ENCODE data around the gene ATP5F1E. TPM values are rescaled to one million over a fixed set of nuclear protein-coding genes. Genes with fewer than 3 reads are reported as not detected.

Gene ATP5F1E
- total RNA-seq, 1 donor from 2014 or later, result 134 TPM

GRCh38 chr20:59039233-59039632, 7.1 kb upstream of the ATP5F1E start:
- peaks cover 41% of the 10 kb centered on the region for H3K36me3 ChIP-seq
- no peak overlapping the region for H3K27ac ChIP-seq (replicated peaks)
- H3K9me3 ChIP-seq (replicated peaks), result no peaks in the 10 kb centered on the region
- intact Hi-C loops (cut with micrococcal nuclease), result loop anchor here (10.0 kb wide), 1 partner anchor 164 kb away; no protein-coding TSS in a partner anchor
- H3K27me3 ChIP-seq (ENCODE audit: low read depth), result no peaks in the 10 kb centered on the region
- H3K4me3 ChIP-seq, result no peak overlapping the region
- no peak for DNase-seq
- no peak for TF ChIP-seq CTCF (IDR thresholded peaks at IDR 0.05; ENCODE audit: borderline replicate concordance)
- H3K4me1 ChIP-seq, result peaks cover 46% of the 10 kb centered on the region

- Histone ChIP-seq H3K9me3 (replicated peaks) (no peaks in the 10 kb centered on the region), H3K27me3 (ENCODE audit: low read depth) (no peaks in the 10 kb centered on the region), H3K36me3 (peaks cover 47% of the 10 kb centered on the region), H3K4me1 (peaks cover 45% of the 10 kb centered on the region), H3K27ac (replicated peaks) (no peak overlapping the region), H3K4me3 (no peak overlapping the region)
- no peak for DNase-seq
- intact Hi-C loops (cut with micrococcal nuclease), result loop anchor here (10.0 kb wide), 1 partner anchor 163 kb away; no protein-coding TSS in a partner anchor
- TF ChIP-seq CTCF (IDR thresholded peaks at IDR 0.05; ENCODE audit: borderline replicate concordance), result no peak
Observed at GRCh38 chr20:59037386-59037785, 5.3 kb upstream of the ATP5F1E start.

GRCh38 chr20:59035381-59035780, 3.2 kb upstream of the ATP5F1E start:
- Histone ChIP-seq H3K27ac (replicated peaks) (no peak overlapping the region), H3K36me3 (peaks cover 48% of the 10 kb centered on the region)
- intact Hi-C loops (cut with micrococcal nuclease), result loop anchor here (10.0 kb wide), 1 partner anchor 161 kb away; no protein-coding TSS in a partner anchor

GRCh38 chr20:59033616-59034165, 1.6 kb upstream of the ATP5F1E start:
- no peak for TF ChIP-seq CTCF (IDR thresholded peaks at IDR 0.05; ENCODE audit: borderline replicate concordance)
- Histone ChIP-seq H3K4me1 (peaks cover 42% of the 10 kb centered on the region), H3K9me3 (replicated peaks) (no peaks in the 10 kb centered on the region), H3K36me3 (peaks cover 65% of the 10 kb centered on the region), H3K27me3 (ENCODE audit: low read depth) (no peaks in the 10 kb centered on the region), H3K27ac (replicated peaks) (no peak overlapping the region), H3K4me3 (no peak overlapping the region)
- intact Hi-C loops (cut with micrococcal nuclease), result loop anchor here (10.0 kb wide), 1 partner anchor 159 kb away; no protein-coding TSS in a partner anchor
- no peak for DNase-seq

More at GRCh38 chr20:59035381-59035780, 3.2 kb upstream of the ATP5F1E start:
- Histone ChIP-seq H3K9me3 (replicated peaks) (no peaks in the 10 kb centered on the region), H3K4me3 (no peak overlapping the region), H3K27me3 (ENCODE audit: low read depth) (no peaks in the 10 kb centered on the region), H3K4me1 (peaks cover 41% of the 10 kb centered on the region)
- DNase-seq, result no peak
- no peak for TF ChIP-seq CTCF (IDR thresholded peaks at IDR 0.05; ENCODE audit: borderline replicate concordance)

- no peak for TF ChIP-seq CTCF (IDR thresholded peaks at IDR 0.05; ENCODE audit: borderline replicate concordance)
- H3K27me3 ChIP-seq (ENCODE audit: low read depth), result no peaks in the 10 kb centered on the region
- peak overlapping the region; percentile 96 for H3K27ac ChIP-seq (replicated peaks)
- H3K4me3 ChIP-seq, result peak overlapping the region; percentile 85
- DNase-seq, result no peak
- H3K36me3 ChIP-seq, result peaks cover 68% of the 10 kb centered on the region
- no peaks in the 10 kb centered on the region for H3K9me3 ChIP-seq (replicated peaks)
- peaks cover 47% of the 10 kb centered on the region for H3K4me1 ChIP-seq
- intact Hi-C loops (cut with micrococcal nuclease), result loop anchor here (10.0 kb wide), 1 partner anchor 158 kb away; no protein-coding TSS in a partner anchor
Observed at GRCh38 chr20:59033093-59033492, 958 bp upstream of the ATP5F1E start.
